Heart left ventricle (tissue), 13 donors: ENCODE measurements around the gene RAVER2.

Experiments used
- POLR2A ChIP-seq, 2 donors: fragments of 450-650 bp; IDR thresholded peaks; one replicate each; pipeline ENCODE4 v1.6.1; 2017; ENCODE audit warnings: antibody characterized with exemption in 2 of 2, mild to moderate bottlenecking in 2 of 2, moderate library complexity in 2 of 2
- TF ChIP-seq, protein P1 (sequence below), 12 donors: fragments of 200-600 bp; sonication (generic) in 4 of 12; IDR thresholded peaks; one replicate each; pipeline versions ENCODE4 v1.5.0 to v1.8.0; 2018 to 2022; ENCODE audit warnings: antibody characterized with exemption in 12 of 12, mild to moderate bottlenecking in 5 of 12
- donor health status: ischemic (EF 13 %, LVEDD 7.1; RV severe dilation, severe dysfunction).
- donor health status: DM: no; HTN: yes; CAD: no.
- donor health status: DM: no; HTN: no; CAD: no.
- donor health status: ischemic (EF 25% LVEDD 6.9; RV normal size, moderate dysfunction).
- donor health status: ischemic (EF 25% LVEDD 5.7; RV mildly dilated, moderate dysfunction).
- donor health status: ischemic (EF 35%, LVEDD 5.7; RV mildly dilated, moderate dysfunction).
- donor health status: nonischemic (EF 11% LVEDD 7.7; RV severe dilation, severe dysfunction).
- donor health status: DM: yes; HTN: yes; CAD: no.
- donor health status: PGD.
- donor health status: ischemic (EF 29% LVEDD 5.4; RV normal size, mild dysfunction).
- donor health status: nonischemic (EF 23%, LVEDD 6.1; RV moderate dilation, normal function).

DNA sequence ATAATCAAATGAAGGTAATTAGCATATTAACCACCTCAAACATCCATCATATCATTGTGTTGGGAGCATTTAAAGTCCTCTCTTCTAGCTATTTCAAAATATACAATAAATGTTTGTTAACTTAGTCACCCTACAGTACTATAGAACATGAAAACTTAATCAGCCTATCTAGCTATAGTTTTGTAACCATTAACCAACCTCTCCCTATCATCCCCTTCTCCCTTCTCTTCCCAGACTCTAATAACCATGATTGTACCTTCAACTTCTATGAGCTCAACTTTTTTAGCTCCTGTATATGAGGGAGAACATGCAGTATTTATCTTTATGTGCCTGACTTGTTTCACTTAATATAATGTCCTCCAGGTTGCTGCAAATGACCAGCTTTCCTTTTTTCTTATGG, 54.0 kb downstream of the RAVER2 start:
- TF ChIP-seq, protein P1, sequence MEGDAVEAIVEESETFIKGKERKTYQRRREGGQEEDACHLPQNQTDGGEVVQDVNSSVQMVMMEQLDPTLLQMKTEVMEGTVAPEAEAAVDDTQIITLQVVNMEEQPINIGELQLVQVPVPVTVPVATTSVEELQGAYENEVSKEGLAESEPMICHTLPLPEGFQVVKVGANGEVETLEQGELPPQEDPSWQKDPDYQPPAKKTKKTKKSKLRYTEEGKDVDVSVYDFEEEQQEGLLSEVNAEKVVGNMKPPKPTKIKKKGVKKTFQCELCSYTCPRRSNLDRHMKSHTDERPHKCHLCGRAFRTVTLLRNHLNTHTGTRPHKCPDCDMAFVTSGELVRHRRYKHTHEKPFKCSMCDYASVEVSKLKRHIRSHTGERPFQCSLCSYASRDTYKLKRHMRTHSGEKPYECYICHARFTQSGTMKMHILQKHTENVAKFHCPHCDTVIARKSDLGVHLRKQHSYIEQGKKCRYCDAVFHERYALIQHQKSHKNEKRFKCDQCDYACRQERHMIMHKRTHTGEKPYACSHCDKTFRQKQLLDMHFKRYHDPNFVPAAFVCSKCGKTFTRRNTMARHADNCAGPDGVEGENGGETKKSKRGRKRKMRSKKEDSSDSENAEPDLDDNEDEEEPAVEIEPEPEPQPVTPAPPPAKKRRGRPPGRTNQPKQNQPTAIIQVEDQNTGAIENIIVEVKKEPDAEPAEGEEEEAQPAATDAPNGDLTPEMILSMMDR (IDR thresholded peaks at IDR 0.05): no peak
- no peak for TF ChIP-seq POLR2A (IDR thresholded peaks at IDR 0.05)
